RWPE1 (cell line): ENCODE results near the gene PEAK1.
A peak's percentile ranks its signal among the peaks of the same experiment; 100 is the strongest.
"Not testable (repeated sequence)": the region's sequence is repeated elsewhere in the genome, so short reads cannot be mapped to it uniquely, and the experiment has no call there.

Experiments used
- CTCF ChIA-PET: fragments of 350-600 bp; sonication (Branson Sonifier 250); formaldehyde crosslinking; extraction: SDS; loops from one replicate; lab custom pipeline; 2021; lab: Yijun Ruan, JAX
- POLR2A ChIA-PET: fragments of 400-600 bp; formaldehyde crosslinking; extraction: SDS; loops from one replicate; lab custom pipeline; 2020; ENCODE audit warnings: antibody characterized with exemption; ENCODE audit not compliant: low non-redundant PET; lab: Yijun Ruan, JAX
- DNase-seq: peaks from one replicate; pipeline ENCODE4 v3.0.0; 2012; ENCODE audit warnings: low spot score
- H3K27ac ChIP-seq: fragments of 450-650 bp; 2 replicates; pipeline ENCODE4 v1.5.1; 2017
- TF ChIP-seq, protein P1 (sequence below): fragments of 450-650 bp; conservative IDR thresholded peaks from 2 replicates; pipeline ENCODE4 v1.5.1; 2017; ENCODE audit warnings: low read depth, mild to moderate bottlenecking

PEAK1 gene

DNA sequence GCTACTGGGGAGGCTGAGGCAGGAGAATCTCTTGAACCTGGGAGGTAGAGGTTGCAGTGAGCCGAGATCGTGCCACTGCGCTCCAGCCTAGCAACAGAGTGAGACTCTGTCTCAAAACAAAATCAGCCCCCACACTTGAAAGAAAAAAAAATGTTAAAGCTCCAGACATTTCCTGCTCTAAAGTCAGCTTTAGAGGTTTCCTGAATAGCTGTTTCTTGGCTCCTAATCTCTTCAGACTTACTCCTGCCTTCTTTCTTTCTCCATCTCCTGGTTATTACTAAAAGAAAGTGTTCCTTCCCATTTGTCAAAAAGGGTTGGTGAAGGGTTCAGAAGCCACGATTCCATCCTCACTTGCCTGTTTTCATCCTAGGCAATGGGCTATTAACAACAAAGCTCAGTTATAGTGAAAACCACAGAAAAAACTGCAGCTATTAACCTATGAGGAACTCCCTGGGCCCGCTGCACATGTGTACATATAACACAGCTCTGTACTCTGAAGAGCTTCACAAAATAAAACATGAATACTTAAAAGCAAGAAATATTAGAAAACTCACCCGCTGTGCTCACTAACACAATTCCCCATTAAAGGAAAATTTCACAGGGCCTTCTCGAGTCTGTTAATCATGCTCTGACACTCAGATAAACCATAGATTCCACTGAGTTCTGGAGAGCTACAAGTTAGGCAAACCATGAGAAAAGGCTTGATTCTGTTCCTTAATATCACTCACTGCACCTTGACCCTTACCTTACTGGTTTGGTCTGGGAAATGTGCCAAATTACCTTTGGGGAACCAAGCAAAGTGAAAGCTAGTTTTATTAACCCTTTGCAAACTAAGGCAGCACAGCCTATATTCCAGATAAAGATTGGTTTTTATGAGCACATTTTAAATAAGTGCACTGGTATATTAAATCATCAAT is 259.1 kb downstream of the PEAK1 start:
- no peak overlapping the region for H3K27ac ChIP-seq
- TF ChIP-seq, protein P1, sequence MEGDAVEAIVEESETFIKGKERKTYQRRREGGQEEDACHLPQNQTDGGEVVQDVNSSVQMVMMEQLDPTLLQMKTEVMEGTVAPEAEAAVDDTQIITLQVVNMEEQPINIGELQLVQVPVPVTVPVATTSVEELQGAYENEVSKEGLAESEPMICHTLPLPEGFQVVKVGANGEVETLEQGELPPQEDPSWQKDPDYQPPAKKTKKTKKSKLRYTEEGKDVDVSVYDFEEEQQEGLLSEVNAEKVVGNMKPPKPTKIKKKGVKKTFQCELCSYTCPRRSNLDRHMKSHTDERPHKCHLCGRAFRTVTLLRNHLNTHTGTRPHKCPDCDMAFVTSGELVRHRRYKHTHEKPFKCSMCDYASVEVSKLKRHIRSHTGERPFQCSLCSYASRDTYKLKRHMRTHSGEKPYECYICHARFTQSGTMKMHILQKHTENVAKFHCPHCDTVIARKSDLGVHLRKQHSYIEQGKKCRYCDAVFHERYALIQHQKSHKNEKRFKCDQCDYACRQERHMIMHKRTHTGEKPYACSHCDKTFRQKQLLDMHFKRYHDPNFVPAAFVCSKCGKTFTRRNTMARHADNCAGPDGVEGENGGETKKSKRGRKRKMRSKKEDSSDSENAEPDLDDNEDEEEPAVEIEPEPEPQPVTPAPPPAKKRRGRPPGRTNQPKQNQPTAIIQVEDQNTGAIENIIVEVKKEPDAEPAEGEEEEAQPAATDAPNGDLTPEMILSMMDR: no peak
- CTCF ChIA-PET: interaction anchor here (0.6 kb wide), 1 partner anchor 232 kb away, joined by 3 read pairs; no protein-coding TSS in a partner anchor
- POLR2A ChIA-PET: no interaction called here
- peak; percentile 51 for DNase-seq

DNA sequence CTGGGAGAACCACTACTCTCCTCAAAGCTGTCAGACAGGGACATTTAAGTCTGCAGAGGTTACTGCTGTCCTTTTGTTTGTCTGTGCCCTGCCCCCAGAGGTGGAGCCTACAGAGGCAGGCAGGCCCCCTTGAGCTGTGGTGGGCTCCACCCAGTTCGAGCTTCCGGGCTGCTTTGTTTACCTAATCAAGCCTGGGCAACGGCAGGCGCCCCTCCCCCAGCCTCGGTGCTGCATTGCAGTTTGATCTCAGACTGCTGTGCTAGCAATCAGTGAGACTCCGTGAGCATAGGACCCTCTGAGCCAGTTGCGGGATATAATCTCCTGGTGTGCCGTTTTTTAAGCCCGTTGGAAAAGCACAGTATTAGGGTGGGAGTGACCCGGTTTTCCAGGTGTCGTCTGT is 263.9 kb downstream of the PEAK1 start:
- H3K27ac ChIP-seq, CTCF ChIA-PET, DNase-seq, POLR2A ChIA-PET: not testable (repeated sequence)

GRCh38 chr15:77148191-77148590 is 271.7 kb downstream of the PEAK1 start:
- DNase-seq: no peak
- H3K27ac ChIP-seq: no peak overlapping the region
- CTCF ChIA-PET: interaction anchor here (0.6 kb wide), 1 partner anchor 474 kb away, joined by 3 read pairs; no protein-coding TSS in a partner anchor
- TF ChIP-seq, protein P1: no peak
- POLR2A ChIA-PET: no interaction called here

DNA sequence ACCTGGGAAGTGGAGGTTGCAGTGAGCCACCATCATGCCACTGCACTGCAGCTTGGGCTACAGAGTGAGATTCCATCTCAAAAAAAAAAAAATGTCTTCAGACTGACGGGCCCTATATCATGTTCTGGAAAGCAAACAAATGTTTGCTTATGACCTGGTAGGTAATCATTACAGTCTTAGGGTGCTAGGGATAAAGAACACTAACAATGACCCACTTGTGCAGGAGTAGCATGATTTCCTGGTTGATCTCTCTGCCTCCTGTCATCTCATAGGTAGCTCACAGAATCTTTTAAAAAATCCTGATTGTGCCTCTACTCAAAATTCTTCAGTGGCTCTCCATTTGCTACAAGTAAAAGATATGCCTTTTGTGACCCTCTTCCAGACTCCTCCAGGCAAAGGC is 274.5 kb downstream of the PEAK1 start:
- TF ChIP-seq, protein P1: no peak
- DNase-seq: no peak
- POLR2A ChIA-PET: no interaction called here
- CTCF ChIA-PET: no interaction called here
- no peak overlapping the region for H3K27ac ChIP-seq

- no peak overlapping the region for H3K27ac ChIP-seq
- CTCF ChIA-PET: interaction anchor here (0.6 kb wide), 1 partner anchor 889 kb away, joined by 3 read pairs; no protein-coding TSS in a partner anchor
- POLR2A ChIA-PET: no interaction called here
- TF ChIP-seq, protein P1: no peak
- no peak for DNase-seq
These were observed 275.3 kb downstream of the PEAK1 start for GRCh38 chr15:77144492-77145070.

GRCh38 chr15:77144026-77144425 is 275.9 kb downstream of the PEAK1 start:
- POLR2A ChIA-PET: no interaction called here
- TF ChIP-seq, protein P1: no peak
- DNase-seq: no peak
- no peak overlapping the region for H3K27ac ChIP-seq
- CTCF ChIA-PET: no interaction called here

DNA sequence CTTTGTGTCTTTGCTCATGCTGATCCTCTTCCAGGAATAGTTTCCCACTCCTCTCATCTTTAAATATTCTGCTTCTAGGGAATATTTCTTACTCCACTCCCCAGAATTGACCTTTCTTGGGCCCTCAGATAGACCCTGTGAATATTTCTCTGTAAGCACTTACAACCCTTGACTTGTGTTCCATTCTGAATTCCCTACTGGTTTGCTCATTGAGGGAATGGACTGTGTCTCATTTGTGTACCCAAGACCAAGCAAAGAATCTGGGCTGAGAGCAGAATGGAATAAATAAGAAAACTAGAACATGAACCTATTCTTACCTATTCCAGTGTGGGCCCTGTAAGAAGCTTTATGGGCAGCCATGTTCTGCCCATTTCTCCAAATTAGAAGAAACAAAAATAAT is 276.3 kb downstream of the PEAK1 start:
- ChIA-PET CTCF (no interaction called here), POLR2A (no interaction called here)
- no peak overlapping the region for H3K27ac ChIP-seq
- TF ChIP-seq, protein P1: no peak
- no peak for DNase-seq
